Activated CD4-positive, alpha-beta T cell treated with anti-CD3 and anti-CD28 coated beads, Interleukin-2, amount 50 U/mL, for 48 hours (primary cell): Measurements from ENCODE around the gene PPP1R12B.
A peak's percentile ranks its signal among the peaks of the same experiment; 100 is the strongest.
"Not testable (repeated sequence)": the region's sequence is repeated elsewhere in the genome, so short reads cannot be mapped to it uniquely, and the experiment has no call there.

Source experiments
- DNase-seq, 2 experiments: peaks; one replicate each; pipeline ENCODE4 v3.0.0-alpha.2; 2020

The PPP1R12B gene

DNA sequence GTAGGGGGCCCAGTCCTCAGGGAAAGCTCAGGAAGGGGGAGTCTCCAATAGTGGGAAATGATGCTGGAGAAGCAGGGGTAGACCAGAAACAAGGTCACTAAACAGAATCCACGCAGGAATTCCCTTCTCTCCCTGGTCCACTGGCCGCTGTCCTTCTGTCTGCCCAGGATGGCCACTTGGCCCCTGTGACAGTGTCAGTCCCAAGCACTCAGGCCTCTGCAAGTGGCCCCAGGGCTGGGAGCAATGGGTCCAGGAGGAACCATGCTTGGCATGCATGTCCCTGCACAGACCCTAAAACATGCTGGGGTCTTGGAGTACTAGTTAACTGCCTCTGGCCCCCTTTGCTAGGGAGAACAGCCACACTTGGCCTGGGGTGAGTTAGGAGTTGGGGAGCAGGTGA lies 271.5 kb downstream of the PPP1R12B start:
- not testable (repeated sequence) for DNase-seq

DNA sequence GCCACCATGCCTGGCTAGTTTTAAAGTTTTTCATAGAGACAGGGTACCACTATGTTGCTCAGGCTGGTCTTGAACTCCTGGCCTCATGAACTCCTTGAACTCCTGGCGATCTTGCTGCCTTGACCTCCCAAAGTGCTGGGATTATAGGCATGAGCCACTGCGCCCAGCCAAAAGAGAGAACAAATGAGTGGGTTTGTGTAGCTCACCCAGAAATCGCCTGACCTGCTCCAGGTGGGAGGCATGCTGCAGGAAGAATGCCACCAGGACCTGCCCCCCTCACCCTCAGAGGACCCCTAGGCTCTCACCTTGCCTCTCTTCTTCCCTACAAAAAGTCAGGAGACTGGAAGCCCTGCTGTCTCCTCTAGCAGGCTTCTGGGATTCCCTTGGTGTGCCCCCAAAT lies 272.9 kb downstream of the PPP1R12B start:
- DNase-seq, result no peak

DNA sequence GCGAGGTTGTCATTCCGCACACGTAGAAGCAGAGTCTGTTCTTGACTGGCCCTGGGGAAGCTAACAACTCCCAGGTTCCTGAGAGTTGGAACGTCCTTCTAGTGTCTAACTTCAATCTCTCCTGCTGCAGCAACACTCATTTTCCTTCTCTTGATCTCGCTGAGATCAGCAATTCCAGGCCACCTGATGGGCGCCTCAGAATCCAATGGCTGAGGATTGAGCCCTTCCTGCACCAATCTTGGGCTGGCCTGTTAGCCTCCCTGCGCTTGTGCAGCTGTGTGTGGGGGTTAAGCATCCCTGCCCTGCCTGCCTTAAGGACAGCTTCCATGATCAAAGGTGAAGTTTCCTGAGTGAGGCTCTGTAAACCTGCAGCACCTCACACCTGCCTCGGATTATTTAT lies 273.9 kb downstream of the PPP1R12B start:
- no peak for DNase-seq

DNA sequence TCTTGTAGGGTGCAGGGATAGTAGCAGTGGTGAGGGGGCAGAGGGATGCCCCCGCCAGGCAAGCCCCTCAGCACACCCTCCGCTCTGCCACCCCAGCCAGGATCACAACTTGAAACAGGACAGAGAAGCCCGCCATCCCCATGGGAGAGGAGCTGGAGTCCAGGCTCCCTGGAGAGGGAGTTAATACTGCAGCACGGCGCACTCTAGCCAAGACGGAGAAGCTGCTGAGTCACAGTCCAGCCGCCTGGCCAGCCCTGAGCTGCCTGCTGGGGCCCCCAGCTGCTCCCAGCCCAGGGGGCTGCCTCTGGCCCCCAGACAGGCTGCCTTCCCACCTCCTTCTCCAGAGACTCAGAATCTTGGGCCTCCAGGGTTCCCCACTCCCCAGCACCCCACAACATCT lies 274.6 kb downstream of the PPP1R12B start:
- DNase-seq, result no peak

DNA sequence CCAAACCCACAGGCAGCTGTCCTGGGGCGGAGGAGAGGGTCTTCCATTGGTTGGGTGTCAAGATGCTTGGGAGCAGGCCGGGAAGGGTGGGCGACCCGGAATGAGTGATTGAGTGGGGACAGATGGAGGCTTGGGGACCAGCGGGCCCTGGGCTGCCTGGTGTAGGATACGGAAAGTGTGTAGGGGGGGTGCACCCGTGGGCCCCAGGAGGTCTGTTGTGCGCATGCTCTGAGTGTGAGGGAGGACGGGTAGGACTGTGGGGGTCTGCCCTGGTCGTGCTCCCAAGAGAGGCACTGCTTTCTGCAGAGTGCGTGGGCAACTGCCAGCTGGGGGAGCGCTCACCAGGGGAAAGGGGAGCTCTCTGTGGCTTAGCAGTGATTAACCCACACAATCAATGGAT lies 275.0 kb downstream of the PPP1R12B start:
- DNase-seq, result not testable (repeated sequence)

DNA sequence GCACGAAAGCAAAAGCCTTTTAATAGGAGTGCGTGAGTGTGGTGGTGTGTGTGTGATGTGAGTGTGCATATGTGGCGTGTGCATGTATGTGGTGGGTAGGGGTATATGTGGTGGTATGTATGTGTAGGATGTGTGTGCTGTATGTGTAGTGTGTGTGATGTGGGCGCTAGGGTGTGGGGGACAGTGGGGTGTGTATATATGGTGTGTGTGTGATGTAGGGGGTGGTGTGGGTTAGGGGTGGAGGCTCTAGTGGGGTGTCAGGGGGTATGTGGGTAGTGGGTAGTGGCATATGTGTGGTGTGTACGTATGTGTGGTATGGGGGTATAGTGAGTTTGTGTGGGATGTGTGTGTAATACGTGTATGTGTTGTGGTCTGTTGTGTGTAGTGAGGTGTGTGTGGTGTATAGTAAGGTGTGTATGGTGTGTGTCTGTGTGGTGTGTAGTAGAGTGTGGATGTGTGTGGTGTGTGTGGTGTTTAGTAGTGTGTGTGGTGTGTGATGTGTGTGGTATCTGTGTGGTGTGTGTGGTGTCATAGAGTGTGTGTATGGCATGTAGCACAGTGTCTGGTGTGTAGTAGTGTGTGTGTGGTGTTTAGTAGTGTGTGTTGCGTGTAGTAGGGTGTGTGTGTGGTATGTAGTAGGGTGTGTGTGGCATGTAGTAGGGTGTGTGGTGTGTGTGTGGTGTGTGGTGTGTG lies 275.7 kb downstream of the PPP1R12B start:
- DNase-seq, result no peak

GRCh38 chr1:202624781-202625108 lies 276.2 kb downstream of the PPP1R12B start:
- no peak for DNase-seq

DNA sequence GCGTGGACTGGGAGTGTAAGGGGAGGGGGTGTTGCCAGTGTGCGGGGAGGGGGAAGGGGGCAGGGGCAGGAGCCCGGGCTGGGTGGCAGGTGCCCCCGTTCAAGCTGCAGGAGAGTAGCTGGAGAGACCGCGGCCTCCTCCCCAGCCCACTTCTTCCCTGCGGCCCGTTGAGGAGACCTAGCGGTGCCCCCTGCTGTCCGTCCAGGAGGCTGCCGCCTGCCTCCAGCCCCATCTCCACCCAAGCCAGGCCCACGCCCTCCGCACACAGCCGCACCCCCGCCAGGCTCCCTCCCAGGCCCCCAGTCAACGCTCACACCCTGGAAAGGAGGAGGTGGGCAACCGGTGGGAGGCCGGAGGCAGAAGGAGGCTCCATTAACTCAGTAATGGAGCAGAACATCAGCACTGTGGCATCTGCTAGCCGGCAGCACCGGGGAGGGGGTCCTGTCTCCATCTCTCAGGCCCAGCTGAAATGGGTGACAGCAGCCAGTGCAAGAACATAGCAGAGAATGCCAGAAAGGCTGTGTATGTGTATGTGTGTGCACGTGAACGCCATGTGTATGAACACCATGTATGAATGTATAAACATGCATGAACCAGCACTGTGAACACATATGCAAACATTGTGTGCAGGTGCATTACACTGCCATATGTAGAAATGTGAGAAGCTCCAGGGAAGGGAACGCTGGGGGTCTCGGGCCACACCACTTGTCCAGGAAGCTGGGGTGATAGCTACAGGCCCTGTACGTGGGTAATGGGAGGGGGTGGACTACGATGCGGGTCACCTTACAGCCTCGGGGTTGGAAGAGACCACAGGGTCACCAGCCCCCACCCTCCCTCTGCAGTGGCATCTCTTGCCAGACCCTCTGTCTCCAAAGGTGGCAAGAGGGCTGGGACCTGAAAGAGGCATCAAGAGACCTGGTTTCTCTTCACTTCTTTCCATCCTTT lies 277.2 kb downstream of the PPP1R12B start:
- peak; percentile 61 to 70 for DNase-seq

DNA sequence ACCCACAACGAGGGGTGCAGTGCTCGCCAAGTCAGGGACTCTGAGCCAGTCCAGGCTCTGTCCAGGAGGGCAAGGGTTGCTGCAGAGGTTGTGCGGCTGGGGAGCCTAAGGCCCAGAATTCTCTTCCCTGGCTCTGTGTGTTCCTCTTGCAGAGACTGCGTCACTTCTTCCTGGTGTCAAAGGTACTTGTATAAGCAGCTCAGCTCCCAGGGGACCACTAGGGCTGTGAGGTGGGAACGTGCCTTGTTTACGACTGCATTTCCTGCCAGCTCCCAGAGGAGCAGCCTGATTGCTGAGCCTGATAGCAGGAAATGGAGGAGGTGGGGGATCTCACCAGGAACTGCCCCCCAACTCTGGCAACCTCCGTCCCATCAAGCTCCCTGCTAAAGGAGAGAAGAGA lies 278.5 kb downstream of the PPP1R12B start:
- DNase-seq, result not testable (repeated sequence)

- no peak for DNase-seq
Measured at GRCh38 chr1:202627841-202628565, 279.5 kb downstream of the PPP1R12B start.

DNA sequence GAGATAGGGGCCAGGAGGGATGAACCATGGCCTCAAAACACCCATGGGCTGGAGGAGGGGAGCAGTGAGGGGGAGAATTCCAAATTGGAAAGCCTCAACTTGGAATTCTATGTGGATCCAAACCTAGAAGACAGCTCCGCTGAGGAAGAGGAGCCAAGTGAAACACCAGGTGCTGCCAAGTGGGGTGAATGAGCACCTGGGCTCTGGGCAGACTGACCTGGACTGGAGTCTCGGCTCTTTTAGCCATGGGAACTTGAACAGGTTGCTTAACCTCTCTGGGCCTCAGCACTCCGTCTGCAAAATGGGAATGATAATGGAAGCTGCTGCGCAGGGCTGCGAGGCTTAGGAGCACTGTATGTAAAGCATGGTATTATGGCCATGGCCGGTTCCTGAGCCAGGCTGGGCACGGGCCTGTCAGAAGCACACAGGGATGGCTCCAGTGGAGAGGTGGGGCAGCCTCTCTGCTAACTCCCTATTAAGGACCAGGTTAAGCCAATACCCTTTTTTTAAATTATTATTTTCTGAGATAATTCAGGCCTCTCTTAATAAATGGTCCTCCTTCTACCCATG lies 280.2 kb downstream of the PPP1R12B start:
- no peak for DNase-seq

GRCh38 chr1:202629257-202629811 lies 280.8 kb downstream of the PPP1R12B start:
- not testable (repeated sequence) for DNase-seq

GRCh38 chr1:202630096-202630495 lies 281.6 kb downstream of the PPP1R12B start:
- not testable (repeated sequence) for DNase-seq

DNA sequence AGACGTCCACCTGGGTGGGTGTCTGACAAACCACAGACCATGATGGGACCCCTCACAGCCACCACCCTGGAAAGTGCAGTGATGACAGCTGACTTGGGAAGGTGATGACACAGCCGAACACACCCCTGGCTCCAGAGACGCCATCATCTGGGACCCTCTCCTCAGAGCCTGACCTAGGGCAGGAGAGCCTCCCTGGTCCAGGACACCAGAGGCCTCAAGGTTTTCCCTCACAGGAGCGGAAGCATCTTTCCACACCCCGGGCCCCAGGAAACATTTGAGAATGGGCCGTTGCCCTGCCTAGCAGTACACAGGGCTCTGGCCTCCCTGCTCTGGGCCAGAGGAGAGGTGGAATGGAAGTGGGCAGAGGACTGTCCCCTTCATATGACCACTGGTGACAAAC lies 282.0 kb downstream of the PPP1R12B start:
- DNase-seq, result no peak

DNA sequence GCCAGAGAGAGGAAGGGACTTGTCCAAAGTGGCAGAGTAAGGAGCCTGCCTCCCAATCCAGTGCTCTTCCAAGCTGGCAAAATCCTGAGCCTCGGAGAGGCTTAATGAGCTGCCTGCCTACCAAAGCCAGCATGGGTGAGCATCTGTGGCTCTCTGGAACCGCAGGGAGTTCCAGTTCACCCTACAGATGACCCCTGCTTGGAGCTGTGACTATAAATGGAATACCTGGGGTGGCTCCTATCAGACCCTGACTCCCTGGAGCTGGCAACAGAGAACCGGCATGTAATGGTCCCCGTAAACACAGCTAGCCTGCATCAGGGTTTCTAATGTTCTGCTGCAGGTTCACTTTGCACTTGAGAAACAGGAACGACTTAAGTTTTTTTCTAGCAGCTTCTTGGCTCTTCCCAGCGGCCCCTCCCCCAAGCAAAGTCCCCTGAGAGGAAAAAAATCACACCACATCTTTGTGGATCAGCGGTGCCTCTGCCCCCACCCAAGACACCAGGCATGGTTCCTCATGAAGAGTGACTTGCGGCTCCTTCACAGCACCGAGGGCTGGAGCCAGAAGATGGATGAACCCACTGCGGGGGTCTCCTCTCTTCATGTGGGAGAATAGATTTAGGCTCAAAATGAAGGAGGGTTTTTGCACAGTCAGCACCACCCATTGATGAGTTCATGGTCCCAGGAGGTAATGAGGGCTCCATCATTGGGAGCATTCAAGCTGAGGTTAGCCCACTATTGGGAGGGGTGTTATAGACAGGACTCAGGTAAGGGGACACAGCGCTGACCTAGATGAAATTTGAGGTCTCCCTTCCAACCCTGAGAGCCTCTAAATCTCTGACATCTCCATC lies 282.8 kb downstream of the PPP1R12B start:
- DNase-seq, result no peak

DNA sequence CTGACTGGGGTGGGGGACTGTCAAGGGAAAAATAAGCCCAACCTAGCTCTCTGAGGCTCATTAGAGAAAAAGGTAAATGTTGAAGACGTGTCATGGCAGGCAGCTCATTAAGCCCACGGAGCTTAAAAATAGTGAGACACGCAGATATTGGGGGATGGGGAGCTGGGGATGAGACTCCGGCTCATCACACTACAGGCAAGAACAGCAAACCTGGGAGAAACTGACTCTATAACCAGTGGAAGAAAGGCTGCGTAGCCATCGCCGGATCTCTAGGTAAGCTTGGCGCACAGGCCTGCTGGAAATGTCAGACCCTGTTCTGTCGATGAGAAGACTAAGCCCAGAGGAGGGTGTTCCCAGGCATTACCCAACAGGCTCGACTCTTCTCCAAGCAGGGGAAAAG lies 283.7 kb downstream of the PPP1R12B start:
- no peak for DNase-seq

- DNase-seq, result not testable (repeated sequence)
Measured at GRCh38 chr1:202636171-202636570, 287.7 kb downstream of the PPP1R12B start.

DNA sequence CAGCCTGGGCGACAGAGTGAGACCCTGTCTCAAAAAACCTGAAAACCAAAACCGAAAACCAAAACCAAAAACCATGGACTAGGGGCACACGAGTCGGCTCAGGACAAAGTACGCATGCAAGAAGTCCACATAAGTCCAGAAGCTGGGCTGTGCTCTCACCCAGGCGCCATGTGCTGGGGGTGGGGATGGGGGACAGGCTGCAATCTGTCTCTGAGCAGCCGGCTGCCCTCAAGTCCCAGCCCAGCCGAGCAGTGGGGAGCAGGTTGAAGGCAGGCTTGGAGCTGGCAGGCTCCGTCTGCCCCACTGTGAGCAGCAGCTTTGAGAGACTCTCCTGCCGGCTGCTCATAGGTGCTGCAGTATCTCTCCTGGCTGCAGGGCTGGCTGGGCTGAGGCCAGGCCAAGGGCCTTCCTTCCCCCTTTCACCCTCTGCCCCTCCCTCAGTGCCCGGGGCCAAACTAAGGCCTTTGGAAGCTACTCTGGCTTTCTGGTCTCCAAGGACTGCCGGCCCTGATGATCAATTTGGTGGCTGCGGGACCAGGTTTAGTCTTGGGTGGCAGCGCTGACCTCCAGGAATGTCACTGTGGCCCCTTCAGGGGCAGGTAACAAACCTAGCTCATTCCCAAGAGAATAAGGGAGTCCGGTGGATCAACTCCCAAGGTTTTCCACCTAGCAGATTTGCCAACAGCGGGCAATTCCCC lies 289.0 kb downstream of the PPP1R12B start:
- DNase-seq, result not testable (repeated sequence)

DNA sequence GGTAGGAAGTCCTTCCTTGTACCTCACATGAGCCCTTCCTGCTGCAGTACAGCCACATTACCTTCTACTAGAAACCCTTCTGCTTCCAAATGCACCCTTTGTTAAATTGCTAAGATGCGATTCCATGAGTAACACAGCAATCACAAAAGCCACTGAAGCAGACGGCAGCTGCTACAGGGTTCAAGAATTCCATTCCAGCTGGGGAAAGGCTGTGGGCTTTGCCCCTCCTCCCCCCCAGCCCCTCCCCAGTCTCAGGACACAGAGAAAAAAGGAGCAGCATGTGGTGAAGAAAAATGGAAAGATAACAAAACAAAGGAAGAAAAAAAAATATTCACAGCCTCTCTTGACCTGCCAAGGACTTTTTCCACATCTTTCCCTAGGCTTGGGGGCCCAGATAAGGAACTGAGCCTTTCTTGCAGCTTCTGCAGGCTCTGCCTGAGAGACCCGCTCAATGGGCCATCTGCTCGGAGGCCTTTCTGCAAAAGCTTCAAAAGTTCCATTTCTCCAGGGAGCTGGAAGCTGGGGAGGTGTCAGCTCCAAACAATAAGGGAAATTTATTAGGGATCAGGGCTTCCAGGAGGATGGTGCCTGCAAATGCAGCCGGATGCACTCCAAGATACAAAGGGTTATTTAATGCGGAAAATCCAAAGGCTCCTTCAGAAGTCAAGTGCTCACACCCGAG lies 289.7 kb downstream of the PPP1R12B start:
- DNase-seq, result no peak

DNA sequence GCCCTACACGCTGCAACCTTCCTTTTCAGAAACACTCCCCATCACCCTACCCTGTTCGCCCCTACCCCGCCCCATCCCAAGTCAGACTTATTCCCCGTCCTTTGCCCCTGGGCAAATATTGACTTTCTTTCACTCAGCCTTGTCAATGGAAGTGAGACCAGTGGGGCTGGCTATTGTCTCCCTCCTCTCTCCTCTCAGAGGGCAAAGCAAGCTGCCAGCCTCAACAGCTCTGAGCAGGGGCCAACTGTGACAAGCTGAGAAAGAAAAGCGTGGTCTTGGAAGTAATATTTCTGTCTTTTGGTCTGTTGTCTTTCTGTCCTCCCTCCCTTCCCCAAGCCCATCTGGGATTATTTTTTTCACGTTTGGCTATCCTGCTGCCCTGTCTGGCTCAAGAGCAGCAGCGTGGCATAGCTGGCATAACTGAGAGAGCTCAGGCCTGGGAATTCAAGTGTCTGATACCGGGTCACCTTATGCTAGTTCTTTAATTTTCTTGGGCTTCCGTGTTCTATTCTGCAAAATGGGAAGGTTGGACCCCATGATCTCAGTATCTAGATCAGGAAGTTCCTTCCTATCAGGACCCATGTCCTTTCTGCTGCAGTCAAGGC lies 290.3 kb downstream of the PPP1R12B start:
- DNase-seq, result not testable (repeated sequence)
